ENCODE results near the gene HAGH.

- TF ChIP-seq CTCF (IDR thresholded peaks at IDR 0.05; ENCODE audit: low read depth, low read length, poor library complexity, severe bottlenecking) (no peak), EZH2phosphoT487 (IDR thresholded peaks at IDR 0.05; ENCODE audit: borderline replicate concordance, low read length) (no peak)
Measured at GRCh38 chr16:1781758-1782407, 44.7 kb downstream of the HAGH start.

All from DOHH2 (cell line).